Suppressor macrophage (primary cell): Measurements from ENCODE around the gene LDLRAD4.
A peak's percentile ranks its signal among the peaks of the same experiment; 100 is the strongest.

Source experiments
- DNase-seq, 4 experiments: peaks; one replicate each; pipeline ENCODE4 v3.0.0-alpha.2; 2020 to 2022

The LDLRAD4 gene

DNA sequence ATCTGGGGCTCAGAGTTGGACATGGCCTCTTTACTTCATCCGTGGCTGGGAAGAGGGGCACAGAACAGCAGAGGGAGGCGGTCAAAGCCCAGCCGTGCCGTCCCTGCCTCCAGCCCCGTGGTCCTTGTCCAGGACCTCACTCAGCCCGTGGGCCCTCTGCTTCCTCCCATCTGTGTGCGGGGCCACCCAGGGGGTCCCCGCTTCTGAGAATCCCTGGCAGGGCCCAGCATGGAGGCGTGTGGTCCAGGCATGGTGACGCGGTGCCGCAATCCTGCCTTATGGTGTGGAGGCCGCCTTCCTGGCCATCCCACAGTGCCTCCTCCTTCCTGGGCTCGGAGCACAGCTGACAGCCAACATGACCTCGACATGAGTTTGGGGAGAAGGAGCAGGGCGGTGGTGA is 275.2 kb downstream of the LDLRAD4 start:
- DNase-seq: no peak

DNA sequence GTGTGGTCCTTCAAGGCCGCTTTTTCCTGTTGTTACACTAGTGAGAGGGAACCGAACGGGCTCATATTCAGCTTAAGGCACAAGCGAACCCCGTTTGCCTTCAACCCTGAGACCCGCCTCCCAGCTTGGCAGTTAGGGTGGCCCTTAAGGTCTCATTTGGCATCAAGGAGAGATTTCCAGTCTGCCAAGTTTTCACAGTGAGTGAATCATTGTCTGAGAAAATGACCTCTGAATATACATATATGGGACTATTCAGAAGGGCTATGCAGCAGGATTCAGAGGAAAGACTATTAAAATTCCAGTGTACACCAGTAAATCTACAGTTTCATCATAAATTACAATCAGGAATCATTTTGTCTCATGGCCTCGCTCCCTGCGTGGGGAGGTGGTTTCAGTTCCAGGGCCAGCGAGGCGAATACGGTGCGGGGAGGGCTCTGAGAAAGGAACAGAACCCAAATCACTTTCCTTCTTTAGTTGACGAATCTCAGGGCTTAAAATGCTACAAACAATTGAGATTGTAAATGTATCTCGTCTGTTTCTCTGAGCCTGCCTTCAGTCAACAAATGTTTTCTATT is 276.4 kb downstream of the LDLRAD4 start:
- no peak for DNase-seq

DNA sequence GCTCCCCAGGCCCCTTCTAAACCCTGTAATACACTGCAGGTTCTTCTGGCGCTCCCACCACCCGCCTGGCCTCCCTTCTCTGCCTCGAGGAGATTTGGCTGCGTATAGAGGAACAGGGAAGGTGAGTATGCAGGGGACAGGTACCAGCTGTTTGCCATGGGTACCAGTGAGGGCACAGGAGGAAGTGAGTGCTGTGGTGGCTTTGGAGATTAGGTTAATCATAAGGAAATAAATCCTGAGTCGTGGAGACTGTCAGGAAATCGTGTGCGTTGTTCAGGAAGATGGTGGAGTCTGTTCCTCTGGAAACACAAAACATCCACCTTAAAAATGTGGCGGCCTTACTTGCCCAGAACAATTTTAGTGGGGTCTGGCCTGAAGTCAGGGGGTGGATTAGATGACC is 277.4 kb downstream of the LDLRAD4 start:
- DNase-seq: no peak

DNA sequence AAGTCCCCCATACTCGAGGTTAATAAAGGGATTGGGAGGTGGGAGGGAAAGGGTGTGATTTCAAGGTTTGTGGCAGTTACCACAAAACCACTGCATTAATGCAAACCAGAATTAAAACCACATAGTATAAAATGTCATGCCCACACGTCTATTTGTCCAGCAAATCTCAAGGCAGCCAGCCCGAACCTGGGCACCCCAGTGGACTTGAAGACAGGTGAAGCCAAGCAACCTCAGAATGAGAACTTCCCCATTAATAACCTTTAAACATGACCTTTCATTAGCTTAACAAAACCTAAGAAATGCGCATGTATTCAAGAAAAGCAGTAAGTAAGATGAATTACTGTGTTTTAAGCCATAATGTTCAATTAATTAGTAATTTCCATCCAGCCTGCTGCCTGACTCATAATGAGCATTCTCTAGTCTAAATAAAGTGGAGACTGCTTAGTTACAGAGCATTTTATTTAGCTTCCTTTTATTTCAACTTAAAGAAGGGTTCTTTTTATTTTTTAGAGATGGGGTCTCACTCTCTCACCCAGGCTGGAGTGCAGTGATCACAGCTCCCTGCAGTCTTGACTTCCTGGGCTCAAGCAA is 278.2 kb downstream of the LDLRAD4 start:
- DNase-seq: no peak

DNA sequence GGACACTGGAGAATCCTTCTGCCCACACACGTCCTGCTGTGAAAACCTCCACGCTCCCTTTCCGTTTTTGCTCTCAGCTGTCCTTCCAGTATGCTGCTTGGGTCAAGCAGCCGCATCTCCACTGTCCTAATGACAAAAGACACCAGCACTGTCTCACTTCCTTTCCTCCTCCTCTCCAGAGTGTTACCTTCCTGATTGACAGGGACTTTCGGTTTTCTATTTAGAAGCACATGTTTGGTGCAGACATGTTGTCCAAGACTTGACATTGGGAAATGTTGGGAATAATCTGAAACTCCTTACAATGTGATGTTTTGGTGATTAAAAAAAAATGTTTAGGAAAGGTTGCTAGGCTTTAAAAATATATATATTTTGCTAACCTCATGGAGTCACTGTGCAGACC is 281.2 kb downstream of the LDLRAD4 start:
- DNase-seq: no peak

DNA sequence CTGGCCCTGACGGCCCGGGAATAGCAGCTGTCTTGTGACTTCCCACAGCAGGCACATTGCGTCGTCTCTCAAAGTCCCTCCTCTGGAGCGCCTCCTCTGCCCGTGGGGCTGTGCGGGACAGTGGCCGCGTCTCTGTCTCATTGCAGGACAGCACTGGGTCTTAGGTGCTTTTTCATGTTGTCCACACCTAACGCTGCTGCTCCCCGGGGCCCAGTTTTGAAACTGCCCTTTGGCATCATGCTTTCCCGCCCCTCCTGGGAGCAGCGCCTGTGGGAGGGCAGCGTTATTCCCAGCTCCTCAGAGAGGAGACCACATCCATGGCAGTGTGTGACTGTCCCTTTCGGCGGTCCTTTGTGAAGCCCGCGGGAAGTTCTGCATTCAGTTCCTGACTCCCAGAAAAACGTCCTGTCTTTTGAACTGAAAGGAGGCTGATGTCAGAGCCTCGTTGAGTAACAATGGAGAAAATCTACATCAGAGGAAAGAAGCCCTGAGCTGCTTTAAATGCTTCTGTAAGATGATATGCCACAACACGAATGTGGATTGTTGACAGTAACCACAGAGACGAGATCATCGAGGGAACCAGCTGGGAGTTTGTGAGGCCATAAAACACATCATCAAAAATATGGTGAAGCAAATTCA is 281.8 kb downstream of the LDLRAD4 start:
- peak in 2 of 4 experiments; percentile 12 to 47 for DNase-seq

DNA sequence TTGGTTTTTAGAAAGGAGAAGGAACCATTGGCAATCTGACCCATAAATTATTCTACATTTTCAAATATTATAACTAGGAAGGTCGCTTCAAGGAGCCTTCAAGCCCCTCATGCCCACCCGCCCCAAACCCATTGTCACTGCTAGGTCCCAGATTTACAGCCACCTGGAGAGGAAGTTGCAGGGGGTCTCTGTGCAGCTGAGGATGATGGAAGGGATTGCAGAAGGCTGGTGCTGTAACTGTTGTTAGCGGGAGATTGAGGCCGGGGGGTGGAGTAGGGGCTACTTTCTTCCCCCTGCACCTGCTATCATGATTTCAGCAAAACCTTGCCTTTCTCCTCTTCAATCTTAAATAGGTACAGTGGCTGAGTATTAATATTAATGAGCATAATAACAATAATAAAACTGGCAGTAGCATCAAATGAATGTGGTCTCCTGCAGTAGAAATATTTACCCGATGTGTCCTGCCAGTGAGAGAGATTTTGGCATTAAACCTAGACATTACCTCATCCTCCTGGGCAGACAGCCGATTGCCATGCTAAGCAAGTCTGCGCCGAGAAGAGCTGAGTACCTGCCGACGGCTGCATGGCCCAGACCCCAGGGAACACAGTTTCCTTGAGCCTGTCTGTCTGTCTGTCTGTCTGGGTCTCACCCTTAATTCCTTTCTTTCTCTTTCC is 282.4 kb downstream of the LDLRAD4 start:
- DNase-seq: no peak

DNA sequence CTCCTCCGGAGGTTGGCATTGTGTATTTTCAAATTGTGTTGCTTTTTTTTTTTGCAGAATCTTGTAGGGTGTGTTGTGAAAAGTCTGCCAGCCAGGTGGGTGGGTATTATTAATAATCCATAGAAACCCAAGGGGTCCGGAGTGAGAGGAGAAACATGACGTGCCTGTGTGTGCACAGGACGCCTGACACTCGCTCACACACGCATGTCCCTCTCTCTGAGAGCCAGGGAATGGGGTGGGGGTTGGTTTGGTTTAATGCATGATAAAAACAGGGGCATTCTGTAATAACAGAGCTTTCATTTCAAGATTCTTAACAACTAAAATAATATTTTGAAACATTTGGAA is 283.0 kb downstream of the LDLRAD4 start:
- DNase-seq: no peak

DNA sequence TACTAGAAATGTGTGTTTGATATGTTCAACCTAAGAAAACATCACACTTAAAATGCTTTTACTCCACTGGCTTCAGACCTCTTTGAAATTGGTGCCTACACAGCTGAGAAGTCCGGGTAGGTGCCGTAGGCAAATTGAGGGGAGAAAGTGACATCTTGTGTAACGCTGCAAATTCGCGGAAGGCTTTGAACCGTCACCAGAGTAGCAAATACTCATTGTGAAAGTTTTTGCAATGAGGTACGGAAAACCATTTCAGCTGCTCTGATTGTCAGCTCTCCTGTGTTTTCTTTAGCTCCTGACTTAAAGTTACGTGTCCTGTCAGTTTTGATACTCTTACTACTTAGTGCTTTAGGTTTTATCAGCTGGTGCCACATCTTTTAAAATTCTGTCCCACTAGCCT is 283.3 kb downstream of the LDLRAD4 start:
- no peak for DNase-seq

DNA sequence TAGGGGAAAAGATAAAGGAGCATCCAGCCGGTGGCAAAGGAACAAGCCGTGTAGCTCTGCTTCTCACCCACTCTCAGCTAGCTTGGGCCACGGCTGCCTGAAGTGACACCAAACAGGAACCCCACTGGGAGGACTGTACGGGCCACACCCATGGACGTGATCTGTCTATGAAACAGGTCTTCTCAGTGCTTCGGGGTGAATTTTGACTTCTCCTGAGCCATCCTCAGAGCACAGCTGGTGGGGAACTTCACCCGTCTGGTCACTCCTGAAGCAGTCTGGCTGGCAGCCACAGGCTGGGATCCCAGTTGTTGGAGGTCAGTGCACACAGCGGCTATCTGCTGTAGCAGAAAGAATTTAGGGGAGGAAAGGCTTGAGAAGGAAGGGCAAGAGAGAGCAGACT is 284.0 kb downstream of the LDLRAD4 start:
- no peak for DNase-seq

DNA sequence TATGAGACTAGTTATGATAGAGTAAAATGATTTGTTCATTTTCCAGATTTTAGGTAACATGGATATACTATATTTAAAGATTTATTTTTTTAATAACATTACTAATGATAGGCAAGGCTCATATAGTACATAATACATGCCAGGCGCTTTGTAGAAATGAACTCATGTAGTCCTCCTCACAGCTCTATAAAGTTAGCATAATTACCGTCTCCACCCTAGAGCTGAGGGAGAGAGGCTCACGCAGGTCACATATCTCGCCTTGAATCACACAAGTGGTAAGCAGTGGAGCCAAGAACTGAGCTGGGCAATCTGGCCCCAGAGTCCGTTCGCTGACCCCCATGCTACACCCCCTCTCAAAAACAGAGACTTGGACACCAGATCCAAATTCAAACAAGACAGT is 285.3 kb downstream of the LDLRAD4 start:
- no peak for DNase-seq

DNA sequence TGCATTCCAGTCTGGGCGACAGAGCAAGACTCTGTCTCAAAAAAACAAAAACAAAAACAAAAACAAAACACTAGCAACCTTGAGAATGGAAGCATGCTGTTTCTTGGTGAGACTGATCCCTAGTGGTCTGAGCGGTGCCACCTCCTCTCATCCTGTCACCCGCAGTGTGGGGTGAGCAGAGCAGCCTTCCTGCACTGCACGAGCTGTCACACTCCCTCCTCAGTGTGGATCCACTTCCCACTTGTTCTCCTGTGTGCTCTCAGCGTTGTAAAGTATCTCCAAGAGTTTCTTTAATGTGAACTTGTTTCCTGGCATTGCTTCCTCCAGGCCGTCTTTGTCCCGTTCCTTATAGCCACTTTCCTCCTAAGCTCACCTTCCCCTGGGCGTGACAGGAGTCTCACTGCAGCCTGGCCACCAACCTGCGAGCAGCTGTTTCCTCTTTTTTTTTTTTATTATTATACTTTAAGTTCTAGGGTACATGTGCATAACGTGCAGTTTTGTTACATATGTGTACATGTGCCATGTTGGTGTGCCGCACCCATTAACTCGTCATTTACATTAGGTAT is 287.3 kb downstream of the LDLRAD4 start:
- no peak for DNase-seq

DNA sequence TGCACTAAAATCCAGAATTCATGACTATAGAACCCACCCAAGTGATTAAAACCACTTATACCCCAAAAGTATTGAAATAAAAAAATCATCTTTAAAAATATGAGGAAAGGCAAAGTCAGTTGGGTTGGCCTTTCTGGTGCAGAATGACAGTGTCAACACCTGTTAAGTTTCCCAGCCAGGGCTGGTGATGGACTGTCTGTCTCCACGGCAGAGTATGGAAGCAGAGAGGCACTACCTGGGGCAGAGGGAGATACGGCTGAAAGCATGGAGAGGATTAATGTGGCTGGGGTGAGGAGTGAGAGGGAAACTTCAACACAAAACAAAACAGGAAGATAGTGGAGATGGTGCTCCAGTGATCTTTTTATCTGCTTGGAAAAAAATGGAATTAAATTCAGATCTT is 292.0 kb downstream of the LDLRAD4 start:
- DNase-seq: no peak

DNA sequence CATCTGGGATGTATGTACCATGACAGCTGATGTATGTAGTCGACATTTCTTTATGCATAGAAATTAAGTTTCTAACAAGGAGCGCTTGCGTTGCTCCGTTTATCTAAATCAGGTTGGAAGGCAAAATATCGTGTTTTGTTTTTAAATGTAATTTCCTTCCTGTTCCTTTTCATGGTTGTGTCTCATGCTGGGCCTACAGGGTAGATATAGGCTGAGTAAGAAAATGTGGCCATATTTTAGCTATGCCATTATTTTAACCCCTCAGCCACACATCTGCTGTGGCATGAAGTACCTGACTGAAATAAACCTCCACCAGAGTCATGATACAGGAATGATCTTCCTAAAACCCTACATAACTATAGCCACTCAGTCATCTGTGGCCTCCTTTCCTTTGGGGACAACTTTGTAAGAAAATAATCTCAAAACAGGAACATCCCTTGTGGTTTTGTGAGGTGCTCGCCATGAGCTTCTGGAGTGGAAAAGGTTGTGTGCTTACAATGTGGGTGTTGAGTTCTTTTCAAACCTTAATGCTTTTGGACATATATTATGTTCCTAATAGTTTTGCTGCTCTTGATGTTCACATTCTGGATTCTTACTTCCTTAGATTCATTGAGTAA is 293.5 kb downstream of the LDLRAD4 start:
- peak; percentile 8 to 40 (median 16) for DNase-seq

DNA sequence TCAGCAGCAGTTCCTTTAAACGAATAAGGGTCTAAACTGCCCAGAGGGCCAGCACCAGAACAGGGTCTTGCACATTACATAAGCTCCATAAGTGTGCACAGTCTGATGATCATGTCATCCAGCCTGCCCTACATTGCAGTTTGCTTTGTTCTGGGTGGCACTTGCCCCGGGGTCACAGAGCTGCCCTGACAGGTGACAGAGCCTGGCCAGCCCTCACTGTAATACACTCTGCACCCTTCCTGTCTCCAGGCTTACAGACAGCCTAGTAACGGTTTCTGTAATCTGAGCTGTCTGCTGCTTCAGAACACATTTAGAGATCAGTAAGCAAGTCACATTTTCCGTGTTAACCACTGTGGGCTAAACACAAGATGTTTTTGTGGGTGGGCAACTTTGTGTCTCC is 294.5 kb downstream of the LDLRAD4 start:
- no peak for DNase-seq

DNA sequence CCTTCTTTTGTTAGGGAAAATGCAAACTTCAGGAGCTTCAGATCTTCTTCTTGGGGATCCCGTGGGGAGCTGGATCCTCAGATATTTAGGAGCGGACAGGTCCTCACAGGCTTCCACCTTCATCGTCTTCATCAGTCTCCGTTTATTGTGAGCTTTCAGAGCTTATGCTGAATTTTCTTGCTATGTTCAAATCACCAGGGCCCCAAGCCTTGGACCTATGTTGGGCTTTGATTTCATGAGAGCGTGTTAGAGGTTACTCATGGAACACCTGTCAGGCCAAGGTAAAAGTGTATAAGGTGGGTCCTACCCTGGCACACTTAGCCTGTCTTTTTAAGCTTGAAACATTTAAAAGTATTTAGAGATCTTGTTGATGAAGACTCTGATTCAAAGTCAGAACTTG is 294.9 kb downstream of the LDLRAD4 start:
- DNase-seq: no peak

DNA sequence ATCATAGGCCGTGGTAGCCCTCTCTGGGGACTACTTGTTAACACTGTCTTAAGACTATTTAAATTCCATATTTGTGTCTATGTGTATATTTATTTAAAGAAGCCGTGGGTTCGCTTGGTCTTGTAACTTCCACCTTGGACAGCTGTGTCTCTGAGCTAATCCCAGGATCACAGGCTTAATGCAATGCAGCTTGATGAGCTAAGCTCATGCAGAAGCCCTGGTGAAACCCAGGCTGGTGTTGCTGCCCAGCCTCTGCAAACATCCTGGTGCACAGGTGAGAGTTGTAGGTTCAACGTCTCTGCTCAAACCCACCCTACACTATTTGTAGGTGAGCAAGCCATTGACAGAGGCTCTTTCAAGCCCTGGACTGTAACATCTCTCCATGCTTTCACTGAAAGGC is 296.0 kb downstream of the LDLRAD4 start:
- no peak for DNase-seq

DNA sequence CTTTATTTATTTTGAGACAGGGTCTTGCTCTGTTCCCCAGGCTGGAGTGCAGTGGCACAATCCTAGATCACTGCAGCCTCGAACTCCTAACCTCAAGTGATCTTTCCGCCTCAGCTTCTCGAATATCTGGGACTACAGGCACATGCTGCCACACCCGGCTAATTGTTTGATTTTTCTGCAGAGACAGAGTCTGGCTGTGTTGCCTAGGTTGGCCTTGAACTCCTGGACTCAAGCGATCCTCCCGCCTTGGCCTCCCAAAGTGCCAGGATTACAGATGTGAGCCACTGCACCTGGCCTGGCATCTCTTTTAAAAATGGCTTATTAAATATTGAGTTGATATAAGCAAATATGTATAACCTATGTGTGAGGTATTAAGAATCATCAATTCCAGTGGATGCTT is 298.3 kb downstream of the LDLRAD4 start:
- DNase-seq: no peak

DNA sequence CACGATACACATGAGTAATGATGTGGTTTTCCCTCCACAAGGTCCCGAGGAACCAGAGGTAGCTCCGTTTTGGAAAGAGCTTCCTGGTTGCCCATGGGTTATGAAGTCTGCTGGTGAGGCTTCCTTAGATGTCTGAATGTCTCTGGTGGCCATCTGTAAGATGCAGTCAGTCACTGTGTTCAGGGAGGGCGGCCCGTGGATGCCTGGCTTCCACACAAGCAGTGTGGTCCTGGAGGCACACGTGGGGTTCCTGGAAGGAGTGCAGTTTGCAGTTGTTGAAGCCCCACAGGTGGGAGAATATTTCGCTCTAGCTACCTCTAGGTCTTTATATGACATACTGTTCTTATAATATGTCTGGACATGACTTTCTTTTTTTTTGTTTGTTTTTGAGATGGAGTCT is 298.8 kb downstream of the LDLRAD4 start:
- DNase-seq: no peak

DNA sequence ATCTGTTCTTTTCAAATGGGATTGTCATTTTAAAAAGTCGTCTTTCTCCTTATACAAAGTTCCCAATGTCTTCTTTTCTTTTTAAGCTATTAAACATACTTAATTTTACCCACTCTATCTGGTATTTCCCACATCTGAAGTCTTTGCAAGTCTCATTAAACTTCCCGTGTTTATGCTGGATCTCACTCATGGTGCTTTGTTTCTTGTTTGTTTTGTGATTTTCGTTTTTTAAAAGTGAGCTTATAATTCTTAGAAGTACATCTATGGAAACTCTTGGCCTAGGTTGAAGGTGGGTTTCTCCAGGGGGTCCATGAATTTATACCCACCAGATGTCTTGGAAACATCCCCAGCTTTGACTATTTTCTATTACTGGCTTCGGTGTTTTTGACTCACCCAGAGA is 299.8 kb downstream of the LDLRAD4 start:
- DNase-seq: no peak

DNA sequence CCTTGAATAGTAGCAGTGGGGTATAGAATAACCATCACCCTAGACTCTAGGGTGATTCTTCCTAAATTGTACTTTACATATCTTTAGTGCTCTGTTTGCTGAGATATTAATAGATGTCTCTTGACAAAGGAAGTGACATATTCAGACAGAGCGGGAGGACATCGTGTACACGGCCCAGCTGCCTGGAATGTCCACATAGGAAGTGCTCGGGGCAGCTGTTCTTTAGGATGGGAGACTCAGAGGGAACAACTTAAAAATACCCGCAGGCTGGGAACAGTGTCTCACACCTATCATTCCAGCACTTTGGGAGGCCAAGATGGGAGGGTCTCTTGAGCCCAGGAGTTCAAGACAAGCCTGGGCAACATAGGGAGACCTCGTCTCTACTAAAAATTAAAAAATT is 301.7 kb downstream of the LDLRAD4 start:
- peak in 3 of 4 experiments; percentile 9 to 23 (median 21) for DNase-seq

DNA sequence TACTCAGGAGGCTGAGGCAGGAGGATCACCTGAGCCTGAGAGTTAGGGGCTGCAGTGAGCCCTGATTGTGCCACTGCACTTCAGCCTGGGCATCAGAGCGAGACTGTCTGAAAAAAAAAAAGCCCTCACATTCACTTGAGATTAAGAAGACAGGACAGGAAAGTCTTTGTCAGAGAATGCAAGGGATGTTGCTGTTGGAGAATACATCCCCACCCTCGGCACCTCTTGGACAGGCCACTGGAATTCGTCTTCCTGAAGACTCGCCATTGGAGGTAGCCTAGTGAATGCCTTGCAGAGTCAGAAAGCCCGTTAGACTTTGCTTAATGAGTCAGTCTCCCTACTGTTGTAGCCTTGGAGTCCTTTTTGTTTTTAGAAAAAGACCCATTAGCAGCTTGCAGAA is 302.2 kb downstream of the LDLRAD4 start:
- DNase-seq: no peak

DNA sequence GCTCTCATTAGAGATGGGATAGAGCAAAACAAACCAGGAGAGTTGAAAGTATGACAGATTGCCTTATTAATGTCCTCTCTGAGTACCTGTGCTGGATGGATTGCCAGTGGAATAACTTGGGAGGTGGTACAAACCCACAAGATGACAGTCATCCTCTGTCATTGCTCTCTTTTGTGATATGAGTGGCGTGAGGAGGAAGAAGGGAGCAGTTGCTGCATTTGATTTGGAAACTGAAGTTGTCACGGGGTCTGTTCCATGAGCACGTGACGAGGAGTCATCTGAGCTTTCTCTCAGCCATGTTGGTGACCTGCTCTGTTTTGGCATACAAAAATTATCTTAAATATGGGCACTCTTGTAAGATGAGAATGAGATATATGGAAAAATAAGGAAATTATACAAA is 302.9 kb downstream of the LDLRAD4 start:
- peak; percentile 12 to 61 (median 54) for DNase-seq
